Raji (cell line): ENCODE data around the gene MTRF1.

Source experiments
- POLR2A ChIP-seq: IDR thresholded peaks from 2 replicates; pipeline ENCODE4 v1.6.1; 2011; ENCODE audit warnings: low read depth, low read length, control low read depth; ENCODE audit not compliant: insufficient read depth

The MTRF1 gene, protein sequence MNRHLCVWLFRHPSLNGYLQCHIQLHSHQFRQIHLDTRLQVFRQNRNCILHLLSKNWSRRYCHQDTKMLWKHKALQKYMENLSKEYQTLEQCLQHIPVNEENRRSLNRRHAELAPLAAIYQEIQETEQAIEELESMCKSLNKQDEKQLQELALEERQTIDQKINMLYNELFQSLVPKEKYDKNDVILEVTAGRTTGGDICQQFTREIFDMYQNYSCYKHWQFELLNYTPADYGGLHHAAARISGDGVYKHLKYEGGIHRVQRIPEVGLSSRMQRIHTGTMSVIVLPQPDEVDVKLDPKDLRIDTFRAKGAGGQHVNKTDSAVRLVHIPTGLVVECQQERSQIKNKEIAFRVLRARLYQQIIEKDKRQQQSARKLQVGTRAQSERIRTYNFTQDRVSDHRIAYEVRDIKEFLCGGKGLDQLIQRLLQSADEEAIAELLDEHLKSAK

DNA sequence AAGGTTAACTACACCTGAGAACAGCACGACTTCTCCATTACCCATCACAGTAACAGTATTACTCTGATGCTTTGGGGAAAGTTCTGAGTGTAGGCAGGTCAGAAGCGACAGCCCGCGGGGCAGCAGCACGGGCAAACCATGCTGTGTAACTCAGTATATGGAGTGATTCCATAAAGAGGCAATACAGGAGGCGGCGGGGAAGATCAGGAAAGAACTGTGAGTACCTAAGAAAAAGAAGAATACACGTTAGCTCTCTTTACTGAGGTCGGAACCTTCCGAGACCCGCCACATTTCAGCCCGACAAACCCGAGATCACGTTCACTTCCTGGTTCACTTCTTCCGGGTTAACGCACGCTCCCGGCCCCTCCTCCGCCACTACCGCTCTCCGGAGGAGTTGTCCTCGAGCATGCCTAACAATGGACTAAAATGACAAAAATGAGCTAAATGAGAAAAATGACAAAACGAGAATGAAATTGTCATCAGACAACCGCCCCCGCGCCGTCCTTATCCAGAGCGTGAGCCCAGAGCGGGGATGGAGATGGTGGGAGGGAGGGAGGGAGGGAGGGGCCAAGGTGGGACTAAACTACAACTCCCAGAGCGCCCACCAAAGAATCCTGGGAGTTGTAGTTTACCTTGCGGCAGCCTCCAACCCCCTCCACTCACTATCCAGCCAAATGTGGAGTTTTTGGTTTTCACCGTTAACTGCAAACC lies at the start of gene MTRF1:
TSS of gene MTRF1 (minus strand) at position 316 of the 711 bp plus-strand sequence. CDS start 2,669 bp downstream, outside the sequence.
- TF ChIP-seq POLR2A, result peak; percentile 82

DNA sequence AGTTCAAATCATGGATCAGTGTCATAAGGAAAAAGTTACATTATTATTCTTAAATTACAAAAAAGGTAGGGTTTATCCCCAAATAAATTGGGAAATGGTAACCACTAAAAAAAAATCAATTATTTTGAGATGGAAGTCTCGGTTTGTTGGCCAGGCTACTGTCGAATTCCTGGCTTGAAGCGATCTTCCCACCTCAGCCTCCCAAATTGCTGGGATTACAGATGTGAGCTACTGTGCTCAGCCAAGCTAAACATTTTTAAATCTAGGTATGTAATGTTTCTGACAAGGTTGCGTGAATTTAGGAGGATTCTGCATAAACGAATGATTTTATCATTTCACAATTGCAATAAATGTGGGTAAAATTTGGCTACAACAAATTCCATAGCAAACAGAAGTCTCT lies 49.7 kb upstream of the MTRF1 start:
- no peak for TF ChIP-seq POLR2A

DNA sequence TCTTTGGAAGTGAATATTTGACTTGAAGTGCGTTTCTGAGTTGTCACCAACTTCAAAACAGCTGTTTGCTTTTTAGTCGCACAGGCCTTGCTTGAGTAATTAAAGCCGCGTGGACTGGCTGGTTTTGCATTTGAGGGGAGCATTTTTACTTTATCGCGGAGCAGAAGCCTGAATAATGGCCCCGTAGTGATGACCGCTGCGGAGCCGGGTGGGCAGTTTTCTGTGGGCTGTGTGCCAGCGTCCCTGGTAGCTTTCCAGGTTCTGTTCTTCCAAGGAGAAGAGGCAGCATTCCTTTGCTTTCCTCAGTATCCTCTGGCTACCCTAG lies 48.8 kb upstream of the MTRF1 start:
- no peak for TF ChIP-seq POLR2A

DNA sequence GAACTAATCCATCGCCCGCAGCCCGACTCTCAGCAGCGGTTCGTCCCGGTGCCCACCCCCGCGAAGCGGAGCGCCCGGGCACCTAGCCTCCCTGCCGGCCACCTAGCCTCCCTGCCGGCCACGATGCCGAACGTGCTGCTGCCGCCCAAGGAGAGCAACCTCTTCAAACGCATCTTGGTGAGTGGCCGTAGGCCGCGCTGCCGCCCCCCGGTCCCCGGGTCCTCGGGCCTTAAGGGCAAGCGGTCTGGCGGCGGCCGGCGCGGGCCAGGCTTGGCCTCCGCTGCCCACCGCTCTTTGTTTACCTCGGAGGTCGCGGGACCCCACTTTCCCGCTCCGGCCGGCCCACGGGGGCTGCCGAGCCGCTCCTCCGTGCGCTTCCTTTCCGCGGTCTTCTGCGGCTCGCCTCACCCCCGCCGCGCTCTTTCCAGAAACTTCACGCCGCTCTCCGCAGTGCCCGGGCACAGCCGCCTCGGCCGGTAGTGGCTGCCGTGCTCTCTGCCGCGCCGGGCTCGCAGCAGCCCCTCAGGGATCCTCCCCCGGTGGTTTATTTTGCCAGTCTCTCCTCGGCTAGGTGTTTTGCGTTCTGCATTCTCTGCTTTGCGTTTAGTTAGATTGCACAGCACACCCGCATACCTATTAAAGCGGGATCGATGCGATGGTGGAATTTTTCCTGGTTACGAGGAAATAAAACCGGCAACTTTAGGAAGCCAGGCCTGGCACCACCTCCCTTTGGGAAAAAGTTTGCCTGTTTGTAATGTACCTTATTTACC lies 48.2 kb upstream of the MTRF1 start:
- TF ChIP-seq POLR2A, result no peak

DNA sequence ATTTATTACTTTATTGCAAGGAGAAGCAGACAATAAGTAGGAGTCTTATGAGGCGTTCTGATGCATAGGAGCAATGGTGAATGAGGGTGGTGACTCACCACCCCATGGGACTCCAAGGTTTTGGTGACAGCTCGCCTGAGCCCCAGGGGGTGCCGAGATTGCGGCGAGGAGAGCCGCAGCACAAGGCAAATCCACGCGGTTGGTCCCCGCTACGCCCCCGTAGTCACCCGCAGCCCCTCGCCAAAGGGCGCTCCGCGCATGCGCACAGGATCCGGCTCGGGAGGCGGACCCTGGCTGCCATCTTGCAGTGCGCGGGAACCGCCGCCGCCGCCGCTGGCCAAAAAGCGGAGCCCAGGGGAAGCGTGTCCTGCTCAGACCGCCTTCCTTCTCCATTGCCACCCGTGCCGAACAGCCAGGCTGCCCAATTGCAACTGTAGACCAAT lies 47.6 kb upstream of the MTRF1 start, which contains the start of gene NAA16:
TSS of gene NAA16 (plus strand) at position 305 of the 443 bp plus-strand sequence. CDS start 262 bp downstream, outside the sequence.
- peak; percentile 86 for TF ChIP-seq POLR2A

DNA sequence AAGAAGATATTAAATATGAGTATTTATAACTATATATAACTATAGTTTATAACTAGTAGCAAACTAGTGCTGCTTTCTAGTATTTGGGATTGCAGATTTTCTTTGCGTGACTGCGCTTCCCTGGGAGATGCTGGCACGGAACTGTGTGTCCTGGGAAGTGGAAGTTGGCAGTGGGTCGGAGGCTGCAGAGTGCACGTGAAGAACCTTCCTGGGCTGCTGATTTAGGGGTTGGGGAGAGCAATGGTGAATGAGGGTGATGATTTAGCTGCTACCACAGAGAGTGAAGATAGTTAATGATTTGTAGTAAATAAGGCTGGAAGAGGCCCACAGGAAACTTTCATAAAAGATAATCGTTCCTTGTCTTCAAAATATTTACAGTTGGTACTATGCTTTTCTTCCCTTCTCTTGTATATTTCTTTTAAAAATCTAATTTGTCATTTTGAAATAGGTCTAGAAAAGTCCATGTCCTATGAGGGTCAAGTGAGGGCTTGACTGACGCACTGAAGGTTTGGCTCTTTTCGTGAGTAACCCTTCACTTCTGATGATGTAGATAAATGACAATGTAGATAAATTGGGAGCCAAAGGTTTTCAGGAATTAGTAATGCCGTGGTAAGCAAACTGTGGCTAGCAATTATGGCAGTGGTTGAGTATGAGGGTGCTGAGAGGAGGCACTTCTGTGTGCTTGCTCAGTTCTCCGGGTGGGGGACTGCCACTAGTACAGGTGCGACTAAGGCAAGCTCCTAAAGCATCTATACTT lies 44.7 kb upstream of the MTRF1 start:
- no peak for TF ChIP-seq POLR2A

DNA sequence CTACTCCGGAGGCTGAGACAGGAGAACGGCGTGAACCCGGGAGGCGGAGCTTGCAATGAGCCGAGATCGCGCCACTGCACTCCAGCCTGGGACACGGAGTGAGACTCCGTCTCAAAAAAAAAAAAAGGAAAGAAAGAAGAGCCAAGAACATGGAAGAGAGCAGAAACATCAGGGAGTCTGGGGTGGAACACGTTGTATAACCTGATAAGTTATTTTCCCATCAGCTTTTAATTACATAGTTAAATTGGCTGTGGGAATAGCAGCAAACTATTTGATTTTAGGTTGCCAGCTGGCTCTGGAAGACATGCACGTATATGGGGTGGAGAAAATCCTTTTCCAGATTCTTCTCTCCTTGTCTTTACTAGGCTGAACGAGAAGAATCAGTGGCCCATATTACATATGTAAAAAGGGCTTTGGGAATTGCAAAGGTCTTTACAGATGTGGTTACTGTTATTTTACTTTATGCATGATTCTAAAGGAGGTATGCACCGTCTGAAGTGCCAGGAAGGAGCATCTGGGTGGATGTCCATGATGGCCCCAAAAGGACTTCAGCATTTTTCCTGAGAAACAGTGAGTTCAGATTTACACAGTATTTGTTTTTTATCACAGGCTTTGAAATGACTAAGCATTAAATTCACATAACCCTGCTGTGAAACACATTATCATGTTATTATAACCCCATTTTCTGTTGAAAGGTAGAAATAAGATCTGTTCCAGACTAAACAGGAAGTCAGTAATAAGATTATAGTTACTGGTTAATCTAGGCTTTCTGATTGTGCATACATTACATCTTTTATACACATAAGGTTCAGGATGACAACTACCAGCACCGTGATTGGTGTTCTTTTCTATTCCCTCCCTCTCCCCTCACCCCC lies 43.1 kb upstream of the MTRF1 start:
- TF ChIP-seq POLR2A, result no peak

DNA sequence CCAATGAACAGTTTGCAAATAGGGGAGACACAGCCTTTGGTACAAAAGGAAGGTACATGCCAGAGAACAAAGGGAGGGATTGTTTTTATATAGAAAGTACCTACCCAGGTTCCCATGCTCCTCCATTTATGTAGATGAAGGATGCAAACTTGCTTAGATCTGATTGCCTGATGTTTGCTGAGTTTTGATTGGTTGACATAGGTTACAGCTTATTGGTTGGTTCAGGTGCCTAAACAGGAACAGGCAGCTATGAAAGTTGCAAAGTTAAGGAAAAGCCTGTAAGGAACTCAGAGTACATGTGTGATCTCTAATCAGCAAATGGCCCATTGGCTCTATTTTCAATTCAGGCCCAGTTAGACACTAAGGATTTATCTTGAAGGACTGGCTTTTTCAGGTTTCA lies 41.2 kb upstream of the MTRF1 start:
- TF ChIP-seq POLR2A, result no peak

DNA sequence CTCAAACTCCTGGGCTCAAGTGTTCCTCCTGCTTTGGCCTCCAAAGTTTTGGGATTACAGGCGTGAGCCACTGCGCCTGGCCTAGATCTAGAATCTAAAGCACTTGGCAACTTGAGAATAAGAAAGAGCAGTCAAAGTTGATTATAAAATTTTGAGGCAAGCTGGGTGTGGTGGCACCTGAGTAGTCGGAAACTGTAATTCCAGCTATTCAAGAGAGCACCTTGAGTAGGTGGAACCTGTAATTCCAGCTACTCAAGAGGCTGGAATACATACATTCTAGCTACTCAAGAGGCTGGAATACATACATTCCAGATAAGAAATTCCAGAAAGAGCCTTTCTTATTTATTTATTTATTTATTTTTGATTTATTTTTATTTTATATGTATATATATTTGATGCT lies 39.4 kb upstream of the MTRF1 start:
- no peak for TF ChIP-seq POLR2A

DNA sequence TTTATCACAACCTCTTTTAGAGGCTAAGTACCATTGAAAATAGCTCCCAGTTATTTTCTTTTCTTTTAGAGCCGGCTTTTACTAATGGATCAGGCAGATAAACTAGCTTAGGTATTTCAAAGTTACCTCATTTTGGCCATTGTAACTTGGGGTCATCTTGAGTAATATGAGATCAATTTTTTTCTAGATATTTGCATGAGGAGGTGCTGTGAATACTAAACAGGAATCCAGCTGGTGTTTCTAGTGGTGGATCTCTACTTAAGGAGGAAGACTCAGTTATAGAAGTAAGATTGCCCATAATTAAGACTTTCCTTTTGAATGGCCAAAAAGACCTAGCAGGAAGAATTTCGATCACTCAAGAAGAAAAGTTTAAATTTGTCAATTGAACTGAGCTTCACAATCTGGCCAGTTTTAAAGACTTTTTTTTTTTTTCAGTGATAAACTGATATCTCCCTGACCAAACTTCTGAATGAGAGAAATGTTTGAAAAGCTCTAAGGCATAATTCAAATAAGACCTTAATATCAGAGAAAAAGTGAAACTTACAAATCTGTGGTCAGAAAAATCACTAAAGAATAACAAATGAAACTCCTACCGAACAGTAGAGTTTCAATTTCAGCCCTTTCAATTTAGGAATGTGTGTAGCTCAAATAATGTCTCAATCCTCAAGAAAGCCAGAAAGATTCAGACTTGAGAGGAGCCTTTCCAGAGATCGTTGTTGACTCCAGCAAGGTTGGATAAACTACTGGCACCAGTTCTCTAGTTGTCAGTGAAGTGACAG lies 36.1 kb upstream of the MTRF1 start:
- no peak for TF ChIP-seq POLR2A

DNA sequence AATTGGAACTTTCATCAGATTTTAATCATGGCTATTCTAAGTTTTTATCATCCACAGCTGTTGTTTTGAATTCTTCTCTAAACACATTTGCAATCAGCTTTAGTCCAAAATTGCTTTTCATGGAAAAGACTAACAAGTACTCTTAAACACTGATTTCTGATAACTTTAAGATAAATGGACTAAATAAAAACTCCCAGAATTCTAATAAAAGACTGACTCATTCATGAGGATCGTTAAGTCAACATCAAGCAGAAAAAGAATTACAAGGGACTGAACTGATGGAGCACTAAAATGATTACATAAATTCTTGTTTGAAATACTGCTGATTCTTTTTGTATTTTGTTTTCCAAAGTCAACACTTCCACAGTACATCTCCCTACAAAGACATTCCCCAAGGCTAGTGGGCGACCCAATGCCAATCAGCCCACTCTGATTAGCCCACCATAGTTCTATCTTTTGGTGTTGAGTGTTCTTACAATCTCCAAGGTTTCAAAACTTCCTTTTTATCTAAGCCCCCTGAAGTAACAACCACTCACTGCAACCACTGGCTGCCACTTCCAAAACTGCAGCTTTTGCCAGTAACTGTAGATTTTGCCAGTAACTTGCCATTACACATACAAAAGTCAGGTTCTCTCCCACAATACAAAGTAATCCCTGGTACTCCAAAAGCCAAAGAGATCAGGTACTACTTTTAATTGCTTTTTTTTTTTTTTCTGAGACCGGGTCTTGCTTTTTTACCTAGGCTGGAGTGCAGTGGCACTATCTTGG lies 33.7 kb upstream of the MTRF1 start:
- TF ChIP-seq POLR2A, result no peak

DNA sequence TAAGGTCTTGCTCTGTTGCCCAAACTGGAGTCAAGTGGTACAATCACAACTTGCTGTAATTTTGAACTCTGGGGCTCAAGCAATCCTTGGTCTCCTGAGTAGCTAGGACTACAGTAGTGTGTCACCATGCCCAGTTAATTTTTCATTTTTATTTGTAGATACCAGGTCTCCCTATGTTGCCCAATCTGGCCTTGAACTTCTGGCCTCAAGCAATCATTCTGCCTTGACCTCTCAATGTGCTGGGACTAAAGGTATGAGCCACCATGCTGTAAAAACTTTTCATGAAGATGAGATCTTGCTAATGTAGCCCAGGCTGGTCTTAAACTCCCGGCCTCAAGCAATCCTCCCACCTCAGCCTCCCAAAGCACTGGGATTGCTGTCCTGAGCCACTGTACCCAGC lies 32.6 kb upstream of the MTRF1 start:
- no peak for TF ChIP-seq POLR2A

DNA sequence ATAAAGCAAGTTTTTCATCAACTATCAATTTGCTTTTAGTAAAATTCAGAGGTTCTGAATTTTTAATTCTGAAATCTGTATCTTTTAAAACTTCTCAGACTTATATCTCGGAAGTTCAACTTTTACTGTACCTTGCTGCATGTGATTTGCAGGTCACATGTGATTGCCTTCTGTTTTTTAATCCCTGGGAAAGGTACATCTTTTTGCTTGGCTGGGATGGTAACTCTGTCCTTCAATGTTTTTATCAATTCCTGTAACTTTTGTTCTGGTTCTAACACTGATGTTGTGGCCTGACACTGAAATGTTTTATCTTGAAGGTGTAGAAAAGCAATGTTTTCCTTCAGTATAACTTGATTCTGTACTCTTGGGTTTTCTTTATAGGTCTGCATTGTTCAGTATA lies 31.5 kb upstream of the MTRF1 start:
- TF ChIP-seq POLR2A, result no peak

DNA sequence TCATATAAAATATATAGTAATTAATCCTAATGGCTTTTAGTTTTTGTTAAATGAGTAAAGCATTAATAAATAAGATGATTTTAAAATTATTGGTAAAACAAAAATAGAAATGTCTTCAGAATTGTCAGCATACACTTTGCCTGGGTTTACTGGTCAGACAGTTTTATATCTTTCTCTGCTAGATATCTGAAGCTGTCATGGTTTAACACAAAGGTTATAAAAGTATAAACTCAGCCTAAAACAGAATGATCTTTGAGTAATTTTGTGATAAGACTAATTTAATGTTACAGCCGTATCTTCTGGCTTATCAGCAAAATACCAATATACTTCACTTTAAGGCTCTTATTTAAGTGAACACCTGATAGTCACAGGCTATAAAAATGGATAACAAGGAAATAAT lies 29.9 kb upstream of the MTRF1 start:
- TF ChIP-seq POLR2A, result no peak
